SW480 (cell line): ENCODE measurements around the gene DPY19L2.
A peak's percentile ranks its signal among the peaks of the same experiment; 100 is the strongest.
"Not testable (repeated sequence)": the region's sequence is repeated elsewhere in the genome, so short reads cannot be mapped to it uniquely, and the experiment has no call there.

Experiments
- DNase-seq: peaks from one replicate; pipeline ENCODE4 v3.0.0-alpha.2; 2016; ENCODE audit warnings: low spot score

DPY19L2 gene

DNA sequence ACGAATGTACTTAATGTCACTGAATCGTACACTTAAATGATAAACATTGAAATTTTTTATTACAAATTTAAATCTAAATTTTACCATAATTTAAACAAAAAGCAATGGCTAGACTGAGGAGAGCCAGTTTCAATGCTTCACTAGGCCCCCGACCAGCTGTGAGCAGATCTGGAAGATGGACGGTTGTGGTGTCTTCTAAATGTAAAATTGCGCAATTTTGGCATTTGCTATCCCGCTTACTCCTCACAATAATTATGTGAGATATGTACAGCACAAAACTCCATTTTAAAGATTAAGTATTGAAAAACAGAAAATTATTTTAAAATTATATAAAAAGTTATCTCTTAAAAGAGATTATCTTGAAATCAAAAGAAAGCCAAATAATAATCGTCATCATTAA lies 5.3 kb downstream of the DPY19L2 start:
- not testable (repeated sequence) for DNase-seq

GRCh38 chr12:63658501-63658900 lies 9.8 kb downstream of the DPY19L2 start:
- DNase-seq, result not testable (repeated sequence)

DNA sequence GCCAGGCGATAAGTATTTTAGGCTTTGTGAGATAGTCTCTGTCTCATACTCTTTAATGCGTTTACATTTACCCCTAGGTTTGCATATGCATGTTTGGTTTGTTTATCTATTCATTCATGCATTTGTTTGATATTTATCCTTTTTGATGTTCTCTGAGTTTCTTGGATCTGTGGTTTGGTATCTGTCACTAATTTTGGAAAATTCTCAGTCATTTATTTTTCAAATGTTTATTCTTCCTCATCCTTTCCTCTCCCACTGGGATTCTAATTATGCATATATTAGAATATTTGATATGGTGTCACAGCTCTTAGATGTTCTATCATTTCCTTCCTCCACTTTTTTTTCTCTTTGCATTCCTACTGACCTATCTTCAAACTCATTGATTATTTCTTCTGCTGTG lies 11.9 kb downstream of the DPY19L2 start:
- DNase-seq, result not testable (repeated sequence)

GRCh38 chr12:63655543-63656257 lies 12.6 kb downstream of the DPY19L2 start:
- DNase-seq, result not testable (repeated sequence)

GRCh38 chr12:63654481-63654880 lies 13.8 kb downstream of the DPY19L2 start:
- DNase-seq, result not testable (repeated sequence)

DNA sequence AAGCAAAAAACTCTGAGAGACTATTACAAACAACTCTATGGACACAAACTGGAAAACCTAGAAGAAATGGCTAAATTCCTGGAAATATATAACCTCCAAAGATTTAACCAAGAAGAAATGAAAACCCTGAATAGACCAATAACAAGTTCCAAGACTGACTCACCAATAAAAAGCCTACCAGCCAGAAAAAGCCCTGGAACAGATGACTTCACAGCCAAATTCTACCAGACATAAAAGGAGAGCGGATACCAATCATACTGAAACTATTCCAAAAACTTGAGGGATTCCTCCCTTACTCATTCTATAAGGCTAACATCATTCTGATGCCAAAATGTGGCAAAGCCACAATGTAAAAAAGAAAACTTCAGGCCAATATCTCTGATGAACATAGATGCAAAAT lies 18.8 kb downstream of the DPY19L2 start:
- not testable (repeated sequence) for DNase-seq

DNA sequence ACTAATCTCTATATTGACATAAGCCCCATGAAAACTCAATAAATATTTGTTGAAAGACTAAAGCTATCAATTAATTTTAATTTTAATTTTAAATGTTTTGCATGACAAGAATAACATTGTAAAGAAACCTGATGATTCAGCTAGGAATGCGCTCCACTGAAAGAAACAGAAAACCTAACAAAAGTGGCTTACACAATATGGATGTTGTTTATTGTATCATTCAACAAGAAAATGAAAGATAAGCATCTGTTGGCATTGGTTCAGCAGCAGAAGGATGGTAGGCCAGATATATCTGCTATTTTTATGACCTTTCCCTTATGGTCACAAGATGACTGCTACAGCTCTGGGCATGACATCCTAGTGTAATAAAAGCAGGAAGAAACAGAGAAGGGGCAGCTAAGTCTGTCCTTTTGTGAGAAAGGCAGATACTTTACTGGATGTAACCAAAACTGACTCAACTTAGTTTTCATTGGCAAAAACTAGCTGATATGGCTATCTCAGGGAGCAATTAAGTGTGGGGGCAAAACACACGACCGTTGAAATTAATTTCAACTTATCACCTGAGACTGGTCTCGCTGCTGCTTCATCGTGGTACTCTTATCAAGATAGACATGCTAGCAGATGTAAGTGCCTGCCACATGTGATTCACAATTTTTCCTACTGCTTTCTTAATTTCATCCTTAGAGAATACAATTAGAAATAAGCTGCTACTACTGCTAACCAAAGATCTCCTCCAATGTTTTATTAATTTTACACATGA lies 24.7 kb downstream of the DPY19L2 start:
- not testable (repeated sequence) for DNase-seq

- DNase-seq, result not testable (repeated sequence)
These were observed 44.0 kb downstream of the DPY19L2 start for GRCh38 chr12:63624258-63624657.

DNA sequence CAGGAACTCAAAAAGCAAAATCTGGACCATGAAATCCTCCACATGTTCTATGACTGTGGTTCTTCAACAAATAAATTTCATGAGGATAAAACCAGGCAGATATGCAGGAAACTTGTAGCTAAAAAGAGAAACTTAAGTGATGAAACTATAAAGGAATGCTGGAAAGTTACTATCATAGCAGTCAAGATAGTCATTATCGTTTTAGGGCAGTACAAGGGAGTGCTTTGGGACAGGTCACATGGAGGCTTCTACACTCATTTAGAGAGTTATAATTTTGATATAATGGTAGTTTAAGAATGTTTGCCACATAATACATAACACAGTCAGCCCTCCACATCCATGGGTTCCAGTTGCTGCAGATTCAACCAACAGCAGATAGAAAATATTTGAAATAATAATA lies 52.7 kb downstream of the DPY19L2 start:
- DNase-seq, result not testable (repeated sequence)

DNA sequence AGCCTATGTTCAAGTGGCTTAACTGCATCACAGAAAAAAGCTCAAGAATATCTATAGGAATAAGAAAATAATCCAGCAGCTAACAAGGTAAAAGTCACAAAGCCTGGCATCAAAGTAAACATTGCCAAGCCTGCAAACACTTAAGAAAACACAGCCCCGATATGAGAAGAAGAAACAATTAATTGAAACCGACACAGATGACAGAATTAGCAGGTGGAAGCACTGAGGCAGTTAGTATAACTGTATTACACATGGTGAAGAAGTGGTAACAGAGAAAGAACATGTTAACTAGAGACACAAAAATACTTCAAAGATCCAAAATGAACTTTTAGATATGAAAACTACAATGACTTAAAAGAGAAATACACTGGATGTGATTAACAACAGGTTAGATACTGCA lies 57.0 kb downstream of the DPY19L2 start:
- not testable (repeated sequence) for DNase-seq

GRCh38 chr12:63609281-63609680 lies 59.0 kb downstream of the DPY19L2 start:
- DNase-seq, result not testable (repeated sequence)

GRCh38 chr12:63604985-63605384 lies 63.3 kb downstream of the DPY19L2 start:
- DNase-seq, result not testable (repeated sequence)

DNA sequence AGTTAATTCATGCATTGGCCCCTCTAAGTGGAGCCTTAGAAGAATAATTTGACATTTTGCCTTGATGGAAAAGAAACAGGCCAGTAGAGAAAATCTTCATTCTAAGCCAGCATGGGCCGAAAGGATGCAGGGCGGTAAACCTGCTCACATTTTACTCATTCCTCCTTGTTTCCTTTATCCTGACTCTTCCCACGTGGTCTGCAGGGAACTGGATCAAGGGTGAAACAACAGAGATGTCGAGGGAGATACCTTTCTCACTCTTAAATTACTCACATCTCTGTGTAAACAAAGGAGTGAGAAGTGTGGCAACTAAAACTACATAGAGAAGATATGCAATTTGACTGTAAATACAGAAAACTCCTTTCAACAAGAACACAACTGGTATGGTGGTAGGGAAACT lies 73.5 kb downstream of the DPY19L2 start:
- not testable (repeated sequence) for DNase-seq

DNA sequence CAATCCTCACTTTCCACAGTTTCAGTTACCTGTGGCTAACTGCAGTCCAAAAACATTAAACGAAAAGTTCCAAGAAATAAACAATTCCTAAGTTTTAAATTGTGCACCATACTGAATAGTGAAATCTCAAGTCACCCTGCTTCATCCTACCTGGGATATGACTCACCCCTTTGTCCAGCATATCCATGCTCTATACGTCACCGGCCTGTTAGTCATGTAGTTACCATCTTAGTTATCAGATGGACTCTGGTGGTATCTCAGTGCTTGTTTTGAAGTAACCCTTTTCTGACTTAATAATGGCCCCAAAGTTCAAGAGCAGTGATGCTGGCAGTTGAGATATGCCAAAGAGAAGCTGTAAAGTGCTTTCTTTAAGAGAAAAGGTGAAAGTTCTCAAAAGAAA lies 83.9 kb downstream of the DPY19L2 start:
- peak; percentile 7 for DNase-seq

- not testable (repeated sequence) for DNase-seq
These were observed 85.0 kb downstream of the DPY19L2 start for GRCh38 chr12:63583289-63583688.

DNA sequence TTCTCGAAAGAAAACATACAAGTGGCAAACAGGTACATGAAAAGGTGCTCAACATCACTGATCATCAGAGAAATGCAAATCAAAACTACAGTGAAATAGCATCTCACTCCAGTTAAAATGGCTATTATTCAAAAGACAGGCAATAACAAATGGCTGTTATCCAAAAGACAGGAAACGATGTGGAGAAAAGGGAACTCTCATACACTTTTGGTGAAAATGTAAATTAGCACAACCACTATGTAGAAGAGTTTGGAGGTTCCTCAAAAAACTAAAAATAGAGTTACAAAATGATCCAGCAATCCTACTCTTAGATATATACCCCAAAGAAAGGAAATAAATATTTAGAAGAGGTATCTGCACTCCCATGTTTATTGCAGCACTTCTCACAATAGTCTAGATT lies 90.7 kb downstream of the DPY19L2 start:
- DNase-seq, result not testable (repeated sequence)

- DNase-seq, result not testable (repeated sequence)
These were observed 96.3 kb downstream of the DPY19L2 start for GRCh38 chr12:63572038-63572437.

DNA sequence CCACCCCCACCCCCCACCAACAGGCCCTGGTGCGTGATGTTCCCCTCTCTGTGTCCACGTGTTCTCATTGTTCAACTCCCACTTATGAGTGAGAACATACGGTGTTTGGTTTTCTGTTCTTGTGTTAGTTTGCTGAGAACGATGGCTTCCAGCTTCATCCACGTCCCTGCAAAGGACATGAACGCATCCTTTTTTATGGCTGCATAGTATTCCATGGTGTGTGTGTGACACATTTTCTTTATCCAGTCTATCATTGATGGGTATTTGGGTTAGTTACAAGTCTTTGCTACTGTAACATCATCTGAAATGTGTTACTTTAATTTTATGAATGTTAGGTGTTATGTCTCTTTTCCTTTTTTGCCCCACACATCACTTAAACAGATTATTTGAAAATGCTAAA lies 109.8 kb downstream of the DPY19L2 start:
- not testable (repeated sequence) for DNase-seq

DNA sequence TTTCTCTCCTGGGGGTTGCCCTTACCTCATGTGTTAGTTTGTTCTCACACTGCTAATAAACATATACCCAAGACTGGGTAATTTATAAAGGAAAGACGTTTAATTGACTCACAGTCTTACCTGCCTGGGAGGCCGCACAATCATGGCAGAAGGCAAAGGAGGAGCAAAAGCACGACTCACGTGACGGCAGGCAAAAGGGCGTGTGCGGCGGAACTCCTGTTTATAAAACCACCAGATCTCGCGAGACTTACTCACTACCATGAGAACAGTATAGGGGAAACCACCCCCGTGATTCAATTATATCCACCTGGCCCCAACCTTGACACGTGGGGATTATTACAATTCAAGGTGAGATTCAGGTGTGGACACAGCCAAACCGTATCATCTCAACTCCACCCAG lies 116.9 kb downstream of the DPY19L2 start:
- not testable (repeated sequence) for DNase-seq

GRCh38 chr12:63549034-63549433 lies 119.3 kb downstream of the DPY19L2 start:
- DNase-seq, result not testable (repeated sequence)

GRCh38 chr12:63545298-63545916 lies 122.9 kb downstream of the DPY19L2 start:
- not testable (repeated sequence) for DNase-seq

GRCh38 chr12:63538656-63539055 lies 129.6 kb downstream of the DPY19L2 start:
- not testable (repeated sequence) for DNase-seq

DNA sequence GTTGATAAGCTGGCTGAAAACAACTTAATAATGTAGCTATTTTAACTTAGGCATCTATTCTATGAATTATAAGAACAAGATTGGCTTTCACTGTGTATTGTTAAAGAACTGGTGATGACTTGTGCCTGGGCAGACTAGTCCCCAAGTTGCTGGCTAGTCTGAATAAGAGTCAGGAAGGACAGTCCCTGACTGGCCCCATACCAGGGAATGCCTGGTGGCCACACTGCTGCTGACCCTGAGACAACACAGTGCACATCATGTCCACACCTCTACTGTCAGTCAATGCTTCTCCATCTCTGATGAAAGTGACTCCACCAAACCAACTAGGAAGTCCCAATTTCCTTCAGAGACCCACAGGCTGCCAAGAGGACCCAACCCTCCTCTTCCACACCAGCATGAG lies 130.5 kb downstream of the DPY19L2 start:
- DNase-seq, result not testable (repeated sequence)
